GM18526 (cell line): ENCODE measurements around the gene KIF25.

Experiments used
- POLR2A ChIP-seq: IDR thresholded peaks from 3 replicates; pipeline ENCODE4 v1.6.1; 2011; ENCODE audit not compliant: insufficient read length; ENCODE audit errors: extremely low read depth

Gene KIF25

GRCh38 chr6:168064226-168064807, 66.8 kb downstream of the KIF25 start:
- no peak for TF ChIP-seq POLR2A

GRCh38 chr6:168067081-168067759, 69.7 kb downstream of the KIF25 start:
- TF ChIP-seq POLR2A = no peak

DNA sequence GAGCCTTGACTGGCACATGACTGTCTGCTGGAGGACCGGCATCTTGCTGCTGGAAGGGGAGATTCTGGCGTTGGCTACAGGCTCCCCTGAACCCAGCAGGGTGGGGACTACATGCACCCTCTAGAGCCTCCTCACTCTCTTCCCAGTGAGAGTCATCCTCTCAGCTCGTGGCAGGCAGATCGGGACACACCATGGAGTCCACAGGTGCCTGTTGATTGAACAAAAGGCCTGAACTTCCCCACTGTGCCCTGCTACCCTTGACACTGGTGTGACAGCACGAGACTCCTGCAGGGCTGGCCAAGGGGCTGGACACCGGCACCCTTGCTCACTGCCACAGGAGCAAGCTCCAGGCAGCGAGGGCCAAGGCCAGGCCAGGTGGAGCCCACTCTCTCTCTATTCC, 73.3 kb downstream of the KIF25 start:
- TF ChIP-seq POLR2A = no peak

DNA sequence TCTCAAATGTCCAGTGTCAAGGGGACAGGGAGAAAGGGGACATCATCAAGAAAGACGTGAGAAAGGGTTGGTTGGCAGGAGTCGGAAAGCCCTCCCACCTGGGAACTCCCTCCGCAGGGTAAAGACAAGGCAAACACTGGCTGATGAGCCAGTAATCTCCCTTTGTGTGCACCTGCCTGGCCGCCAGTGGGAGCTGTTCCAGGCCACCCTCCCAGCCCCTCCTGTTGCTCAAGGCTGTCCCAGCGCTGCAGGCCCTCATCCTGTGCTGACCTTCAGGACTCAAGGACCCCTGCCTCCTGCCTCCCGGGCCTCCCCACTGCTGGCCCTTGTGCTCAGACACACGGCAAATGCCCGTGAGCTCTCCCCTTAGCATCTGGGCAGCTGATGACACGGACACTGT, 74.1 kb downstream of the KIF25 start:
- no peak for TF ChIP-seq POLR2A

- TF ChIP-seq POLR2A = no peak
Observed at GRCh38 chr6:168072261-168072660, 74.8 kb downstream of the KIF25 start.

- no peak for TF ChIP-seq POLR2A
Observed at GRCh38 chr6:168072730-168073129, 75.3 kb downstream of the KIF25 start.

GRCh38 chr6:168073937-168074730, 76.7 kb downstream of the KIF25 start:
- TF ChIP-seq POLR2A = no peak

- TF ChIP-seq POLR2A = no peak
Observed at GRCh38 chr6:168075216-168075615, 77.7 kb downstream of the KIF25 start.

DNA sequence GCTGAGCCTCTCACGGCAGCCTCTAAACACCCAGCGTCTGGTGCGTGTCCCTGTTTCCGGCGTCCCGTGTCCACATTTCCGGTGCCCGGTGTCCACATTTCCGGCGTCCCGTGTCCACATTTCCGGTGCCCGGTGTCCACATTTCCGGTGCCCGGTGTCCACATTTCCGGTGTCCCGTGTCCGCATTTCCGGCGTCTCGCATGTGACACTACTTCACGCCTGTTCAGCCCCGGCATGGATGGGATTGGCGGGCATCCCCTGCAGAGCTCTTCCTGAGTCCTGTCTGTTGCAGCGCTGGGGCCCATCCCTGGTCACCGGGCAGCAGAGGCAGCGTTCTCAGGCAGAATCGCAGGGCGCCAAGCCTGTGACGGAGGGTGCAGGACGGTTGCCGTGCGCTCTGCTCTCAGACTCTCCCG, 78.3 kb downstream of the KIF25 start:
- TF ChIP-seq POLR2A = no peak

GRCh38 chr6:168078175-168078942, 80.9 kb downstream of the KIF25 start:
- no peak for TF ChIP-seq POLR2A

DNA sequence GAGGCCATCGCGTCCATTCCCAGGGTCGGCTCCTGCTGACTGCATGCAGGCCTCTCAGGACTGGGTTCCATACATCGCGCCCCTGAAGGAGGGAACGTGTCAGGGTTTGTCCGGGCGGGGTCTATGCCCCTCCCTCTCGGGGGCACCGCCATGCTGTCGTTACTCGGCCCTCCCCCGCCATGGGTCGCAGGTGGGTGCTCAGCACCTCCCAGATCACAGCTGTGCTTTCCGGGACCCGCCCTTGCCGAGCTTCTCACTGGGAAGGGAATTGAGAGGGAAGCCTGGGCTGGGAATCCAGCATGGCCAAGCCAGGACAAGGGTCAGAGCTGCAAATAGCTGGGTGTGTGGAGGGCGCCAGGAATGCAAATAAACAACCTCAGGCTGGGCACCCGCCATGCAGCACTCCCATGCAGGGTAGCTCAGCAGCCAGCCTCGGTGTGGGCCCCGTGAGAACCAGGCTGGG, 81.5 kb downstream of the KIF25 start, which contains the start of gene FRMD1:
Gene FRMD1, minus strand, starts transcription at position 270 of the 463 bp plus-strand sequence. Its CDS starts 118 bp downstream, at position 152.
- TF ChIP-seq POLR2A = no peak

GRCh38 chr6:168080393-168081077, 83.1 kb downstream of the KIF25 start:
- no peak for TF ChIP-seq POLR2A

DNA sequence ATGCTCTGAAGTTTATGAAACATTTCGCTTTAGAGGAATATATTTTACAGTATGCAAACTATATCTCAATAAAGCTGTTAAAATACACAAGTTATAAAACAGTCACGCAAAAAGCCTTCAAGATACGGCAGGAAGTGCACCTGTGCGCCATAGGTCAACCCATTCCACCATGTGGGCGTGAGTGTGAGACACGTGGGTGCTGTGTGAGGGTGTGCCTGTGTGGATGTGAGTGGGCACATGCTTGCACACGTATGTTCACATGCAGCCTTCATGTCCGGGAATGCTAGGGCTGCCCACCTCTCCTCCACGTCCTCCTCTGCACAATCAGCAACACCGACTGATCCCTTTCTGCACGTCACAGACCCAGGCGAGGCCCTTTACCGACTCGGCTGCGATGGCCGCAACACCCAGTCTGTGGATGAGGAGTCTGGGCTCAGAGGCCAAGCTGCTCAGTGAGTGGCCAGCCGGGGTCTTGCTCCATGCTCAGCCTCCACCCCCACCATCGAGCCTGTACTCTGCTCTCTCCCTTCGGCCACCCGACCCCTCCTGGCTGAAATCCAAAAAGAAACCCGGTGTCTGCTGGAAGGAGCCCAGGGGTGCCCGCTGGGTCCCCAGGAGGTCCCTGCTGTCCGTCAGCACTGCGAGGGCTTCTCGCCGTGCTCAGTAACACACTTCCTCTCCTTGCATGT, 84.5 kb downstream of the KIF25 start:
- no peak for TF ChIP-seq POLR2A
